ENCODE results near the gene SIGMAR1.

Gene SIGMAR1

DNA sequence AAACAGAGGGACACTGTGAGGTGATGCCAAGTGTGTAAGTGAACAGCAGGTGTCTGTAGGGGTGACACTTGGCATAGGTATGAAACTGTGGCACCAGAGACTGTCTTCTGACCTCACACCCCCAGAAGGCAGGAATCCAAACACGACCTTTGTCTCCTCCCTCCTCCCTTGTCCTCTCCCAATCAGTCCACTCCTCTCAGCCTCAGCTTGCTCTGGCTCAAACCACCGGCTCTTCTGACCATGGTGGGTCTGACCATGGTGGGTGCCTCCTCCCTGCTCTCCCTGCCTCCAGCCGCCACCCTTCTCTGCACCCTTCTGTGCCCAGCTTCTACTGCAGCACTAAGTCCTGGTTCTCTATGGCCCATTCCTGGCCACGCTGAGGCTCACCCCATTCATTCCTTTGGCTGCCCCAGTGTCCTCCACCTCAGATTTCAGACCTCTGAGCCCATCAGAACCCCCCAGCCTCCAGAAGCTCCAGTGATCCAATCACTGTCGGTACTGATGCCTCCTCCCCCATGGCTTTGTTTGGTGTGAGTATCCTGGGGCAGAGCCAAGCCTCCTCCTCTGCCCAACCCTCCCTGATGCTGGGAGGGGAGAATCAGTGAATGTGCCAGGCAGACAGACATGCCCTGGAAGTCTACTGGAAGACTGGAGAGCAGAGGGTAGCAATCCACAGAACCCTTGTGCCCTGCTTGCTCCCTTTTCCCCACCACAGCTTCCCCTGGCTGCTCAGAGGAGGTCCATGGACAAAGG lies 7.0 kb downstream of the SIGMAR1 start:
- no peak for DNase-seq (ENCODE audit: low read depth in 3 of 3)

DNA sequence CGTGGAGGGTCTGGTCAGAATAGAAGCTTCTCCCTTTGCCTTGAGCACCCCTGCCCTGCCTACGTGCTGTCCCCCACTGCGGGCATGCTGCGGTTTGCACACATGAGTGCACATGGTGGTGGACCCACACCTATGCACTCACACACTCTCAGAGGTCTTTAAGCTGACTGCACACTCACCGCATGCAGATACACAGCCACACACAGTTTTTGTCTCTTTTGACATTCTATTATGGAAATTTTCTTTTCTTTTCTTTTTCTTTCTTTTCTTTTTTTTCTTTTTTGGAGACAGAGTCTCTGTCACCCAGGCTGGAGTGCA lies 8.1 kb downstream of the SIGMAR1 start:
- no peak for DNase-seq (ENCODE audit: low read depth in 3 of 3)

DNA sequence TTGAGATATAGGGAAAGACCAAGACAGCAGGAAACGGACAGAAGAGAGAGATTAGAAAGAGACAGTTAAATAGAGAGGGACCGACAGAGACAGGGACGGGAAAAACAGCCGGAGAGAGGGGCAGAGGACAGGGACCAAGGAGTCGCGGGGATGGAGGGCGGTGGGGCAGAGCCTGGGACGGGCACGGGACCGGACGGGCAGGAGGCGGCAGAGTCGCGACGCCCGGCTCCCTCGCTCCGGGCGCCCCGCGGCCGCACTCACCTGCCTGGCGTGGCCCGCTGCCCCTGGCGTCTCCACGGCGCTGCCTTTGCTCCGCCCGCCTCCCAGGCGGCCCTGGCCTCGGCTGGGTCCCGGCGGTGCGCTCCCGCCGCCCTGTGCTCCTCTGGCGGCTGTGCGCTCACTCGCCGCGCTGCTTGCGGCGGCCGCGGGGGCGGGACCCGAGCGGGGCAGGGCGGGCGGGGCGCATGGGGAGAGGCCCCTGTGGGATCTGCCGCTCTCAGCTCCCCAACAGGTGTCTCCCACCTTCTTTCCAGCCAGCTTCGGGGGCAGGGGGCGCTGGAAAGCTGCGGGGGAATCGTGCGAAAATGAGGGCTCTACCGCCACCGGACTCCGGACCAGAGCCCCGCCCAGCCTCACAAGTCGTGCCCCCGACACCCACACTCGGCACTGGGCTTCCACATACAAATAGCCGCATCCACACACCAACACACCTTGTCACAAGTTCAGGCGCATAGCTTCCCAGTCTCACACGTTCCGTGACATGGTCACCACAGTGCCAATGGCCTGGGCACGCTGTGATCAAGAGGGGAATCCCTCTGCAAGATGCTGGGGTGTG lies 8.7 kb downstream of the SIGMAR1 start, which contains the start of gene ARID3C:
Gene ARID3C, minus strand, starts transcription at position 411 of the 835 bp plus-strand sequence. CDS start 1,052 bp downstream, outside the sequence.
- no peak for DNase-seq (ENCODE audit: low read depth in 3 of 3)

DNA sequence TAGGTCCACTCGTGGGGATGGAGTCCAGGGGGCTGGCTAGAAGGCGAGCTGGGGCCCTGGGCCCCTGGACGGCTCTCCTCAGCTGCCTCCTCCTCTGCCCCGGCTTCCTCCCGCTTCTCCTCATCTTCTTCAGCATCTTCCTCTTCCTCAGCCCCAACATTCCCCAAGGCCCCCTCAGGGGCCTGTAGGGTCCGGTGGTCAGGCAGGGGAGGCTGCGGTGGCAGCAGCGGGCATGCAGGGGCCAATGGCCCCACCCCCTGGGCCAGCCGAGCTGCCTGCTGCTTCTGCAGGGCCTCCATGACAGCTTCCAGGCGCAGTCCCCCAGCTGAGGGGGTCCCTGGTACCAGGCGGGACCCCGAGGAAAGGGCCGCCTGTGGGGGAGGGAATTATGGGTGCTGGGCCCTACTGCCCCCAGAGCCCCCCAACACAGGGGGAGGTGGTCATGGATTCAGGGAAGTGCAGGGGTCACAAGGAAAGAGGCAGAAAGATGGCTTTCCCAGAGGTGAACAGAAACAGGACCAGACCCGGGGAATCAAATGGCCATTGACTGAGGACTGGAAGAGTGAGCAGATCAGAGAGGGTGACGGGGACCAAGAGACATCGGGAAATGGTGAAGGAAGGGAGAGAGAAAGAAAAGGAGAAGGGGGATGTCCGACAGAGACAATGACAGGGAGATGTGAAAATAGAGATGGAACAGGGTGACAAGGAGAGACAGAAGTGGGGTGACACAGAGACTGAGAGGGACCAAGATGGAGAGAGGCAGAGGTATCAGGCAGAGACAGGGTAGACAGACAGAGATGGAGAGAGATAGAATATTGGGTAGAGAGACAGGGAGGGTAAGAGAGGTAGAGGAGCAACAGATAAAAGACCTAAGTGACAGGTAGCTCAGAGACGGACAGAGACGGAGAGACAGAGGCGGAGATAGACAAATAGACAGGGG lies 9.6 kb downstream of the SIGMAR1 start:
- no peak for DNase-seq (ENCODE audit: low read depth in 3 of 3)

DNA sequence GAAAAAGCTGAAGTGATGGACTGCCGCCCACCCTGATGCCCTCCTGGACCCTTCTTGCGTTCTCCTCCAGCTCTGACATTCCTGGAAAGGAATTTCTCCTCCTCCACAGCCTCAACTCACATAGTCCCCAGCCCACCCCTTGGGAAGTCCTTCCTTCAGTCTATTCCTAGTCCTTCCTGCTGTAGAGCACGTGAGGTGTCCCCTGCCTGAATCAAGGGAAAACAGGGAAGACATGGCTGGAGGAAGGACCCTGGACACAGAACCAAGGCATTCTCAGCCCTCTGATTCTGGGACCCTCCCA lies 12.5 kb downstream of the SIGMAR1 start:
- DNase-seq (ENCODE audit: low read depth in 3 of 3) = no peak

DNA sequence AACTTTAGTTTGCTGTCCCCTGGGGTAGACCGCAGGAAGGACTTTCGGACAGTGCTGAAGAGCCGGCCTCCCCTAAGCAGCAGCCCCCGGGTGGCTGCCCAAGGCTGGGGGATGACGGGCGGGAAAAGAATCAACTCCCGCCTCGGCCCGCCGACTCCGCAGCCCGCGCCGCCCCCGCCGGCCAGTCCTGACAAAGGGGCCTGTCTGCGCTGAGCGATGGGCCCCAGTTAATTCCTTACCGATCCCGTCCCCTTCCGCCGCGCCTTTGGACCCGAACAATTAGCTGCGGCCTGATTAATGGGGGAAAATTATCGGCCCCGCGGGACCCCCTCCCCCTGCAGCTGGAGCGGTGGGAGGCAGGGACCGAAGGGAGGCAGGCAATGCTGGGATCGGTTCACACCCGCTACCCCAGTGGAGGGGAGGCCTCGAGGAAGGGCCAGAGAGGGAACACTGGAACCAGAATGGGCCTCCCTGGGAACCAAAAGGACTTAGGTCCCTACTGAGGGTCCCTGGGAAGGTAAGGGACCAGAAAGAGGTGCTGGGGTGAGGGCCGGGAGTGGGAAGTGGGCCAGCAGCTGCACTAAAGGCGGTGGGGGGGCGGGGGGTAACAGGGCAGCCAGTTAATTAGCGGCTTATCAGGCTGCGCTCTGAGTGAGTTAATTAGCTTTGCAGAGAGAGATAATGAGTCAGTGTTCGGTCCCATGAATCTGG lies 13.0 kb downstream of the SIGMAR1 start:
- no peak for DNase-seq (ENCODE audit: low read depth in 3 of 3)

DNA sequence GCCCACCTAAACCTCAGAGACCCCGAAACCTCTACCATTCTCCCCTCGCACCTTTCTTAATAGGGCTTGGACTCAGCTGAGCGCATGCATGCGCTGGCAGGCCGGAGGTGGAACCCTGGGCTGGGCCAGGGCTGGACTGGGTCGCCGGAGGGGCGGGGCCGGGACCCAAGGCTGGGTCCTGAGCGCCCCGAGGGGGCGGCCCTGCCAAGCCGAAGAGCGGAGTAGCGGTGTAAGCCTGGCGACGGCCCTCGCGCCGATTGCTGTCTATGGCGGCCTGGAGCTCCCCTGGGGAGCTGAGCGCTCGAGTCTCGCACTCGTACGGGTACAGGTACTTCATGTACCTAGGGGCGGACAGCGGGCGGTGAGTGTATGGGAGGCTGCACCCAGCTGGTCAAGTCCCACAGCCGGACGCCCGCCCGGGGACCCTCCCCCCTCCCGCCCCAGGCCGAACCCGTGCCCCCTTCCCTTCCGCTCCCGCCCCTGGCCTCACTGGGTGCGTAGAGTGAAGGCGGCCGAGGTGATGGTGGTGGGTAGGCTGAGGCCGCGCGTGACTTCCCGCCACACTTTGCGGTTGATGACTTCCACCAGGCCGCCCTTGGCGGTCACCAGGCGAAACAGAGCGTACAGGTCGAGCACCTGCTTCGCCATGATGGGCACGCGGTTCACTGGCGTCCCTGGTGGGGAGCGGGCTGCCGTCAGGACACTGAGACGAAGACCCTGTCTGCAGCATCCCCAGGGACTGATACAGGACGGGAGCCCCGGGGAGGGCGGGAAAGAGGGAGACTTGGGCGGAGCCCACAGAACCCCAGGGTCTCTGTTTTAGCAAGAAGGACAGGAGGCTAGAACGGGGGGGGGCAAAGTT lies 14.0 kb downstream of the SIGMAR1 start:
- no peak for DNase-seq (ENCODE audit: low read depth in 3 of 3)

DNA sequence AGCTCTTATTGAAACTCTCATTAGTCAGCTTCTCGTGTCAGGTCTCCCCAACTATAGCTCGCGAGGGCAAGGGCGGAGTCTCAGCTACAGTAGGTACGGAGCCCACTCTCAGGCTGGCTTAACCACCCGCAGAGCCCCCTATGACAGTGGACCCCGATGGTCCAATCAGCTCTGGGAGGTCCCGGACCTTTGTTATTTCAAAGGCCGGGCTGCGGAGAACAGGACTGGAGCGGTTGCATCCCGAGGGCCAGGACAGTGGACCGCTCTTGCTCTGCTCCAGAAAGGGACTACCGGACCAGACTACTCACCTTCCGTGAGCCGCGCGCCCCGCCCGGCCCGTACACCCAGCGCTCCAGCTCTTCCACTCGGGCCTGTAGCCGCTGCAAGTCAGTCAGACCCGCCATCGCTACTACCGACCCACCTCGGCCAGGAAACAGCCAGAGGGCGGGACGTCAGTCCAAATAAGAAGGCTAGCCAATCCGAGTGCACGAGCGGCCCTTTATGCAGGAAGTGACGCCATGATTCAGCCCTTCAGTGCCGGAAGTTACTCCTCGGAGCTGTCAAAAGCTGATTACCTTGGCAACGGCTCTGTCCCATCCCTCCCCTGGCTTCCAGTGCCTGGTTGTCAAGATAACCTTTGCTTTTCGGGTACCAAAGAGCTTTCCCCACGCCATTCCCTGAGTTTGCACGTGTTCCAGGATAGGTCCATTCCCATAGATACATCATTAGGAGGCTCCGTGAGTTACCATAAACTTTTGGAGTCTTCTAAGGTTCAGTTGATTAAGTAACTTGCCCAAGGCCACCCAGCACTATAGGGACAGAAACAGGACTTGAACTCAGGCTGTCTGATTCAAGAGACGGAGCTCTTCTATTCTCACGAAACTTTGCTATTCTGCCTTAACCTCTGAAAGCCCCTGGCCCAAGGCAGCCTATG lies 17.3 kb downstream of the SIGMAR1 start, which contains the start of gene DCTN3:
Gene DCTN3, minus strand, starts transcription at position 435 of the 934 bp plus-strand sequence. Its CDS starts 31 bp downstream, at position 404.
- DNase-seq (ENCODE audit: low read depth in 3 of 3) = peak; percentile 84 to 88 (median 86)

DNA sequence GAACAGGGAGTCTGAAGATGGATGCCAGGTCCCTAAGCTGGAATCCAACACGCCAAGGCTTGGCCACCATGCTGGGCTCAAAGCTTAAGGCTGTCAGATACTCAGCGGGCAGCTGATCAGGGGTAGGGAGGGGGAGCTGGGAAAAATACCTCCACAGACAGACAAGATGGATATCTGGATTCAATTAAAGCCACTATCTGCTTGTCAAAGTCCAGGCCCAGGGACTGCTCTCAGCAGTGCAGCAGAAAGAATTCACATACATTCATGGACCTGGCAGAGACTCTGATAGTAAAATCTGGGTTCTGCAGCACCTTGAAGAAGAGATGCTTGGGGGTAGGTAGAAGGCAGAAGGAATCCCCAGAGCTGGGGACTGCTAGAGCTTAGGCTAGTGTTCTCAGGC lies 22.5 kb downstream of the SIGMAR1 start:
- DNase-seq (ENCODE audit: low read depth in 3 of 3) = no peak

DNA sequence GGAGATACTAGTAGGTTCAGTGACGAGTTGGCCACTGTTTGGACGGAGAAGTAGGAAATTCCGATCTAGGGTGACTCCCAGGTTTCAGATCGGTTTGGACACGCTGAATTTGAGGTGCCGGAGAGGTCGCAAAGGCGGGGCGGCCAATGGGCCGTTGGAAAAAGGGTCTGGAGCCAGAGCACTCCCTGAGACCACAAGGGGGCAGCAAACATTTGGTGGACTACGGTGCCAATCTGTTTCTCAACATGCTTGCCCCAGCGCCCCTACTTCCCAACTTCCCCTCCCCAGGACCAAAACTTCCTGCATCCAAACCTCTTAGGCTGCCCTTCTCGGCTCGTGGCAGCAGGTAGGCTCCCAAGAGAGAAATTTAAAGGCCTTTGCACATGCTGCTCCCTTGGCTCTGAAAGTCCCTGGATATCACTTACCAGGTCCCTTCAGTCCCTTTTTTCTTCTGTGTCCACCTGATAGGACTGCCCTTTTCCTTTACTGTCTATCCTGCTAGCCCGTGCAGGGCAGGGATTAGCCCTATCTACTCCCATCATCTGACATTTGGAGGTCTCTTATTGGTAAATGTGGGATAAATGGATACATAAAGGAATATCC lies 24.7 kb downstream of the SIGMAR1 start:
- peak; percentile 43 to 81 (median 46) for DNase-seq (ENCODE audit: low read depth in 3 of 3)

DNA sequence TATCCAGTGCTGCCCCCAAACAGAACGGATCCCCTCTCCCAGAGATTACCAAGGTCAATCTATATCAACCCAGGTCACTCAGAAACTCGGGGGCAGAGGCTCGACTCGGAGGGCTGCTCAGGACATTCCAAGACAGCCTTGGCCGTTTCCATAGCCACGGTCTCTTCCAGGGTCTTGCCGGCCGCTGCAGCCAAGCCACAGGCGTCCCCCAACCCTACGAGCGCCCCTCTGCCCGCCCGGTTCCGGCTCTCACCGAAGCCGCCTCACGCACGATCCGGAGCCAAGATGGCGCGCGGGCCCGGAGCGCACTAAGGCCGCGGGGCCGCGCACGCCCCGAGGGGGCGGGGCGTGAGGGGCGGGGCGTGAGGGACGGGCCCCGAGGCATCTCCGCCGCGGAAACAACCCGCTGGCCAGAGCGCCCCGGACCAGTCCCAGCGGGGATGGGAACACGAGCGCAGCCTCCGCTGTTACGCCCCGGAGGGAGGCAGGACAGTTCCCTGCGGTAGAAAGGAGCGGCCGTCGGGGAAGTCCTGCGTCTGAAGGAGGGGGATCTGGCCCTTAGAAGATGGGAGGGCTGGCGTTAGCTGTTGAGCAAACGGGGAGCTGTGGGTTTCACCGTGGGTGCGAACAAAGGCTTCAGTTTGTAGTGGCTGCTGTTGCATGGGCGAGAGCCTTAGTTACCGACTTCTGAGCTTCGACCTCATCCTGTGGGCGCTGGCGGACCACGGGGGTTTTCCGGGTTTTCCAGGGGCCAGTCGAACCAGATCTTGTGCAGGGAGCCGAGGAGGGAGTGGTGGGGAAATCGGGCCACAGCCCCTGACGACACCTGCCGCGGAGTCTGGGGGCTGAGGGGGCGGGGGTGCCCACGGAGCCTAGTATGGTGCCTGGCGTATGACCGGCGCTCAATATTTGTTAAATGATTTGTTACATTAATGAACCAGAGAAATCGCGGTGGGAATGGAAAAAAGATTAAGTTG lies 25.5 kb downstream of the SIGMAR1 start, which contains the start of gene RPP25L:
Gene RPP25L, minus strand, starts transcription at position 287 of the 977 bp plus-strand sequence. CDS start 801 bp downstream, outside the sequence.
- DNase-seq (ENCODE audit: low read depth in 3 of 3) = peak; percentile 57 to 79 (median 60)

DNA sequence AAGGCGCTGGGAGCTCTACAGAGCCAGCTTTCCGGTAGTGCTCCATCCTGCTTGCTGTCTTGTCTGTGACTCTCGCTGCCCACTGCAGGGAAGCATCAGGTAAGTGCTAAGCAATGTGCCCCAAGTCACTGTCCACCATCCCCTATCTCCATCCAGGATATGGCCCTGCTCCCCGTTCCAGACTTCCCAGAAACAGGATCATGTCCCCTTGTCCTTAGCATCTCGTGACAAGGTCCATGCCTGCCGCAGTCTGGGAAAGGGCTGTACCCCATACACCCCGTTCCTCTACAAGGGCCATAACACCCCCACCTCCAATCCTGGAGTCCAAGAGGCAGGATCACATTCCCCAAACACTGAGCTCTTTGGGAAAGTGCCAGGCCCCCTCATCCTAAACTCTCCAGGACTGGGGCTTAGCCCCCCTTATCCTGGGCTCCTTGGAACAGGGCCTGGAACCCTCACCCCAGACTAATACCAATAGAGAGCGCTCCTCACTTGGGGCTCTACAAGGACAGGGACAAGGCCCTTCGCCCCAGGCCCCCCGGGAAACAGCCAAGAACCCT lies 26.3 kb downstream of the SIGMAR1 start:
- no peak for DNase-seq (ENCODE audit: low read depth in 3 of 3)

DNA sequence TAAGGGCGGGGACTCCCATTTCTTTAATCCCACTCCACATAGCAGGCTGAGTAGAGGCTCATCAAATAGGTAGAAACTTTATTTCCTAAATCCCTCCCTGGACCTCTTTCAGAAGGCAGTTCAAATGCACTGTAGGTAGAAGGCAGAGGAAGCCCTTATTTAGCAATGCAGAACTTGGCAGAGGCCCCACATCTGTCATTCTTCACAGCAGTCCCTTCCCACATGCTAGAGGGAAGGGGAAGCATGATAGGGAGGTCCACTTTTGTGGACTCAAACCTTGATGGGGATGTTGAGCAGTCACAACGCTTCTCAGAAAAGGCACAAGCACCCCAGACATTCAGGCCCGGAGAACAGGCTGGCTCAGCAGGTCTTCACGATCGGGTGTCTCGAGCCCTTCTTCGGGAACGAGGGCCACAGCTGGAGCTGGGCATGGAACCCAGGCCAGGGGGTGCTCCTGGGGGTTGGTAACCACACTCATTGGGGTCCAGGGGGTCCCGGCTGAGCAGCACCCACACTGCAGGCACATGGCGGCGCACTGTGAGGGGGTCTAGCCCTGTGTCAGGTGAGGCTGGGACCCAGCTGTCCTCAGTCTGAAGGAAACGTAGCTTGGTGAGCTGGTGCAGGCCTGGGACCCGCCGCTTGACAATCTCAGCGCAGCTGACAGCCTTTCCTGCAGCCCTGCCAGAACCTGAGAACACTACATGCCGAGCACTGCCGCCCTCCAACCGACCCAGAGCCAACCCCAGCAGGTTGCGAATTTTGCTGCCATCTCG lies 27.0 kb downstream of the SIGMAR1 start:
- DNase-seq (ENCODE audit: low read depth in 3 of 3) = no peak

DNA sequence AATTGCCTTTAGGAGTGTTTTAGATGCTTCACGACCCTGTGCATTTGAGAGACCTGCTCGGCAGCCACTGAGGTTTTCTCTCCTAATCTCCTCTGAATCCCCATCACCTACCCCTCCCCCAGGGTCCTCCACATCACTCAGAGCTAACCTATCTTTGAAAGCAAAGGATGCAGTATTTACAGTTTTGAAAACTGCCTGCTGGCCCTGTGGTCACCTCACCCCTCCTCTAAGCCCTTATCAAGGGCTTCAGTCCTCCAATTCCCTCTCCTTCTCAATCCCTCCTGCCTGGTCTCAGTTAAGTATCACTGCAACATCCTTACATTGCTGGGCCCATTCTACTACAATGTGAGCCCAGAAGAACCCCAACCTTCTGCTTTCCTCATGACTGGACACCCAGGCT lies 30.3 kb downstream of the SIGMAR1 start:
- DNase-seq (ENCODE audit: low read depth in 3 of 3) = no peak

DNA sequence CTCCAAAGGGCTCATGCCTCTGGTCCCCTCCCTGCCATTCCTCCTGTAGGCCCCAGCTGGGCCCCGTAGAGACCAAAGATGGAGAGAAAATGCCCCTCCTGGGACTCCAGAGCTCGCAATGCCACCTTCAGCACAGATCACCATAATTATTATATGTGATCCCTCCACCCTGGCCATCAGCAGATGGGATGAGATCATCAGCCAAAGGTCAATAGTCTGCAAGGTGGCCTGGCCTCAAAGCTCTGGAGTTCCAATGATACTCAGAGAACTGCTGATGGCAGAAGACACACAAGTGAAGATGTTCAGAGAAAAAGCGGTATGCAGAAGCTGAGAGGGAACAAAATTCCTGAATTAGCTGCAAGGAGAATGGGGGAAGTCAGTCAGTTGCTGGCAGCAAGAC lies 30.7 kb downstream of the SIGMAR1 start:
- no peak for DNase-seq (ENCODE audit: low read depth in 3 of 3)

DNA sequence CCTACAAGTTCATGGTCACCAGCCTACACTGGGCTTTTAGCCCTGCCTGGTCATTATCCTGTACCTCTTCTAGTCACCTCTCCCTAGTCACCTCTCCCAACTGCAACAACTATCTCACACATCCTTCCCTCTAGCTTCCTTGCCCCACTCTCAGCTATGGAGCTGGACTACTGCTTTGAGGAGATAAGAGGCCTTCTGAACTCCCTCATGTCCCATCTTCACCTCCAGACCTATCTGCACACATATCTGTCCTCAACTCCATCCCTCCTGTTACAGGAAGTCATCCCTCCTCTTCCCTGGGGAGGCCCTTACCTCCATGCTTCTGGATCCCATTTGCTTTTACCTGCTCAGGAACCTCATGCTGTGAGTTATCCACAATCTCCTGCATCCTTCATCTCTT lies 31.4 kb downstream of the SIGMAR1 start:
- DNase-seq (ENCODE audit: low read depth in 3 of 3) = no peak
